OCI-LY1 (cell line): ENCODE data around the gene MTAP.
A peak's percentile ranks its signal among the peaks of the same experiment; 100 is the strongest.

ENCODE experiments used
- H2AFZ ChIP-seq: fragments of 200-600 bp; sonication (generic), shearing (Covaris generic); 2 replicates; pipeline ENCODE4 v1.6.0; 2014; ENCODE audit warnings: antibody characterized with exemption, mild to moderate bottlenecking, low read length
- H3F3A ChIP-seq: fragments of 200-600 bp; sonication (generic), shearing (Covaris generic); 2 replicates; pipeline ENCODE4 v1.6.0; 2014; ENCODE audit warnings: mild to moderate bottlenecking, antibody characterized with exemption, low read length, moderate library complexity; ENCODE audit not compliant: insufficient read depth
- H3K27ac ChIP-seq: fragments of 200-600 bp; sonication (generic); 2 replicates; pipeline ENCODE4 v1.5.1; 2014; ENCODE audit warnings: low read length, mixed run types, mild to moderate bottlenecking, low read depth; ENCODE audit not compliant: poor library complexity, severe bottlenecking
- H3K27me3 ChIP-seq: fragments of 200-600 bp; sonication (generic); 2 replicates; pipeline ENCODE4 v1.6.0; 2014; ENCODE audit warnings: antibody characterized with exemption, mild to moderate bottlenecking, low read length, moderate library complexity; ENCODE audit not compliant: insufficient read depth
- H3K36me3 ChIP-seq: fragments of 200-600 bp; sonication (generic); 2 replicates; pipeline ENCODE4 v1.6.1; 2014; ENCODE audit warnings: mild to moderate bottlenecking, antibody characterized with exemption, low read length, moderate library complexity, mixed read lengths; ENCODE audit not compliant: insufficient read depth
- H3K4me1 ChIP-seq: fragments of 200-600 bp; sonication (generic); 2 replicates; pipeline ENCODE4 v1.5.1; 2014; ENCODE audit warnings: mild to moderate bottlenecking, low read length, moderate library complexity; ENCODE audit not compliant: insufficient read depth, severe bottlenecking
- H3K4me2 ChIP-seq: fragments of 200-600 bp; sonication (generic), shearing (Covaris generic); 2 replicates; pipeline ENCODE4 v1.6.1; 2014; ENCODE audit warnings: low read length
- H3K4me3 ChIP-seq: fragments of 200-600 bp; sonication (generic); 2 replicates; pipeline ENCODE4 v1.5.1; 2014; ENCODE audit warnings: low read length, low read depth, mild to moderate bottlenecking, mixed read lengths; ENCODE audit not compliant: poor library complexity, severe bottlenecking
- H3K79me2 ChIP-seq: fragments of 200-600 bp; shearing (Covaris generic); 2 replicates; pipeline ENCODE4 v1.6.1; 2016; ENCODE audit warnings: mixed run types, low read length, mixed read lengths; ENCODE audit not compliant: insufficient read depth
- H3K9ac ChIP-seq: fragments of 200-600 bp; sonication (generic), shearing (Covaris generic); 2 replicates; pipeline ENCODE4 v1.6.1; 2014; ENCODE audit warnings: mild to moderate bottlenecking, low read length, mixed read lengths
- H3K9me2 ChIP-seq: fragments of 200-600 bp; sonication (generic), shearing (Covaris generic); 2 replicates; pipeline ENCODE4 v1.6.1; 2014; ENCODE audit warnings: low read depth, mild to moderate bottlenecking, low read length, mixed read lengths
- H3K9me3 ChIP-seq: fragments of 200-600 bp; shearing (Covaris generic); 2 replicates; pipeline ENCODE4 v1.6.1; 2014; ENCODE audit warnings: low read length, mixed read lengths
- H4K20me1 ChIP-seq: fragments of 200-600 bp; sonication (generic), shearing (Covaris generic); 2 replicates; pipeline ENCODE4 v1.6.0; 2016; ENCODE audit warnings: mild to moderate bottlenecking, low read length; ENCODE audit not compliant: insufficient read depth
- EZH2 ChIP-seq: fragments of 200-600 bp; sonication (generic), shearing (Covaris generic); IDR thresholded peaks from 2 replicates; pipeline ENCODE4 v1.8.0; 2017; ENCODE audit warnings: borderline replicate concordance, mixed run types, mild to moderate bottlenecking, antibody characterized with exemption, low read length, moderate library complexity, mixed read lengths
- TF ChIP-seq, protein P1 (sequence below): fragments of 200-600 bp; sonication (generic), shearing (Covaris generic); IDR thresholded peaks from 2 replicates; pipeline ENCODE4 v1.5.1; 2017; ENCODE audit warnings: mild to moderate bottlenecking, antibody characterized with exemption, low read length, moderate library complexity, mixed read lengths

MTAP gene

DNA sequence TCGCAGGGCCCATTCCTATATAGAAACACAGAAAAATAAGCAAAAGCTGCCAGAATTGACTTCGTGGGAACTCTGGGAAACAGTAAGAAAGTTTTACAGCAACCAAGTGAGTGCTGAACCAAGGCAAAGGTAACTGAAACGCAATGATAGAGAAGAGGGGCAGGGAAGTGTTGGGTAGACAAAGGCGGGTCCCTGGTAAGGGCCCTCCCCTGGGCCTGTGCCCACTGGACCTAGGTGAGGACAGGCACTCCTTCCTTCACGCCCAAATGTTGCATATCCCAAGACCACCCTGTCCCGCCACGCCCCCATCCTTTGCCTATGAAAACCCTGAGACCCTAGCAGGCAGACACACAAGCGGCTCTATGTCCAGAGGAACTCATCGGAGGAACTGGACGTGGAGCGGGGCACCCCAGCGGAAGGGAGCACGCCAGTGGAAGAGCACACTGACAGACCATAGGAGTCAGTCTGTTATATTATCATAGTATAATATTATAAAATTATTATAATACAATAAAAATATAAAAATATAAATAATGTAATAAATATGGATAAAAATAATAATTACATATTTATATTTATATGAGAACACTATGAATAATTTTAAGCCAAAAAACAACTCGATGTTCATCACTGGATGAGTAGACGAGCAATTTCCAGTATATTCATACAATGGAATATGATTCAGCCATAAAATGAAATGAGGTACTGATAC, 163.9 kb downstream of the MTAP start:
- Histone ChIP-seq H3K4me3 (no peak overlapping the region), H3K27ac (peak overlapping the region; percentile 66), H3K9me2 (no peaks in the 10 kb centered on the region), H3K79me2 (no peaks in the 10 kb centered on the region), H3K4me1 (peaks cover 17% of the 10 kb centered on the region), H4K20me1 (no peaks in the 10 kb centered on the region), H3K4me2 (peak overlapping the region; percentile 77), H2AFZ (no peak overlapping the region), H3F3A (no peaks in the 10 kb centered on the region), H3K27me3 (no peaks in the 10 kb centered on the region), H3K9ac (no peak overlapping the region), H3K9me3 (no peaks in the 10 kb centered on the region; the same call in 1 of the 2 replicates), H3K36me3 (peaks cover 46% of the 10 kb centered on the region)
- TF ChIP-seq, protein P1, sequence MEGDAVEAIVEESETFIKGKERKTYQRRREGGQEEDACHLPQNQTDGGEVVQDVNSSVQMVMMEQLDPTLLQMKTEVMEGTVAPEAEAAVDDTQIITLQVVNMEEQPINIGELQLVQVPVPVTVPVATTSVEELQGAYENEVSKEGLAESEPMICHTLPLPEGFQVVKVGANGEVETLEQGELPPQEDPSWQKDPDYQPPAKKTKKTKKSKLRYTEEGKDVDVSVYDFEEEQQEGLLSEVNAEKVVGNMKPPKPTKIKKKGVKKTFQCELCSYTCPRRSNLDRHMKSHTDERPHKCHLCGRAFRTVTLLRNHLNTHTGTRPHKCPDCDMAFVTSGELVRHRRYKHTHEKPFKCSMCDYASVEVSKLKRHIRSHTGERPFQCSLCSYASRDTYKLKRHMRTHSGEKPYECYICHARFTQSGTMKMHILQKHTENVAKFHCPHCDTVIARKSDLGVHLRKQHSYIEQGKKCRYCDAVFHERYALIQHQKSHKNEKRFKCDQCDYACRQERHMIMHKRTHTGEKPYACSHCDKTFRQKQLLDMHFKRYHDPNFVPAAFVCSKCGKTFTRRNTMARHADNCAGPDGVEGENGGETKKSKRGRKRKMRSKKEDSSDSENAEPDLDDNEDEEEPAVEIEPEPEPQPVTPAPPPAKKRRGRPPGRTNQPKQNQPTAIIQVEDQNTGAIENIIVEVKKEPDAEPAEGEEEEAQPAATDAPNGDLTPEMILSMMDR, result no peak
- no peak for TF ChIP-seq EZH2

DNA sequence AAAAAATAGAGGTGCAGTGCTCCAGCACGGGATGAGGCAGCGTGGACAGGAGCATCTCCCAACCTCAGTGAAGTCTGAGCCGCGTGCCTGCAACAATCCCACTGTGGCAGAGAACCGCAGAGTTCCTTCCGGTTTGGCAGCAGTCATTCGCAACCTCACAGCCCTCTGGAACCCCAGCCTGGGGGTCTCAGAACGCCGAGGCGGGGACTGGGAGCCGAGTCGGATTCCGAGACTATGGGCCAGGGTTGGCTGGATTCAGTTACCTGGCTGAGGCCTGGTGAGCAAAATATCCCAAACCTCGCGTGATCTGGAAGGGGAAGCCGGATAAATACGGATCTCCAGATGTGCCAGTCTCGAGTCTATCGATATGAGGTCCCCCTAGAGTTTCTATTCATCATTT, 164.7 kb downstream of the MTAP start:
- no peak overlapping the region for H2AFZ ChIP-seq
- no peaks in the 10 kb centered on the region for H4K20me1 ChIP-seq
- peaks cover 17% of the 10 kb centered on the region for H3K4me1 ChIP-seq
- no peaks in the 10 kb centered on the region for H3F3A ChIP-seq
- peaks cover 52% of the 10 kb centered on the region for H3K36me3 ChIP-seq
- no peak overlapping the region for H3K27ac ChIP-seq
- H3K9ac ChIP-seq, result no peak overlapping the region
- no peak for TF ChIP-seq EZH2
- TF ChIP-seq, protein P1, result no peak
- no peaks in the 10 kb centered on the region; the same call in 1 of the 2 replicates for H3K9me3 ChIP-seq
- H3K27me3 ChIP-seq, result no peaks in the 10 kb centered on the region
- H3K79me2 ChIP-seq, result peaks cover 7% of the 10 kb centered on the region; the same call in 1 of the 2 replicates
- H3K4me2 ChIP-seq, result no peak overlapping the region
- H3K4me3 ChIP-seq, result no peak overlapping the region
- no peaks in the 10 kb centered on the region for H3K9me2 ChIP-seq

- Histone ChIP-seq H3K4me3 (no peak overlapping the region), H3K4me1 (peaks cover 19% of the 10 kb centered on the region), H3K27ac (no peak overlapping the region), H3K4me2 (no peak overlapping the region), H3K27me3 (no peaks in the 10 kb centered on the region), H3K36me3 (peaks cover 58% of the 10 kb centered on the region), H4K20me1 (no peaks in the 10 kb centered on the region), H3F3A (no peaks in the 10 kb centered on the region), H3K79me2 (peaks cover 13% of the 10 kb centered on the region), H3K9ac (no peak overlapping the region), H3K9me3 (no peaks in the 10 kb centered on the region; the same call in 1 of the 2 replicates), H2AFZ (no peak overlapping the region), H3K9me2 (no peaks in the 10 kb centered on the region)
- TF ChIP-seq, protein P1, result no peak
- TF ChIP-seq EZH2, result no peak
Observed at GRCh38 chr9:21967702-21968101, 165.3 kb downstream of the MTAP start.
